Endothelial cell of umbilical vein (primary cell): ENCODE data around the gene DNAJC8. TPM values are rescaled to one million over a fixed set of nuclear protein-coding genes. Genes with fewer than 3 reads are reported as not detected.

ENCODE experiments used
- BruUV-seq: library from RNA; stranded (reverse); fragments of 400-500 nt; replicated peaks from 2 replicates; lab custom pipeline; 2021; lab: Mats Ljungman, UMichigan
- CTCF ChIA-PET: fragments of 300-600, 350-600 bp; sonication (Branson Sonifier 250); formaldehyde crosslinking; loops from one replicate; lab custom pipeline; 2021; ENCODE audit warnings: antibody characterized with exemption, inconsistent platforms; lab: Charles Lee
- POLR2A ChIA-PET: fragments of 300-600, 350-600 bp; sonication (Branson Sonifier 250); formaldehyde crosslinking; loops from one replicate; lab custom pipeline; 2021; ENCODE audit warnings: antibody characterized with exemption, inconsistent platforms; lab: Charles Lee
- DNase-seq: peaks from one replicate; pipeline ENCODE4 v3.0.0-alpha.2; 2011; ENCODE audit warnings: low read depth, low spot score
- FAIRE-seq: peaks from 2 replicates; lab custom pipeline; 2011; peaks lifted over from hg19 to GRCh38; lab: Jason Lieb, UNC
- H2AFZ ChIP-seq: 2 replicates; pipeline ENCODE4 v1.6.0; 2012; ENCODE audit warnings: low read depth, low read length, control low read depth, inconsistent platforms
- H3K27ac ChIP-seq: 2 replicates; pipeline ENCODE4 v1.5.1; 2011; ENCODE audit warnings: low read depth, mild to moderate bottlenecking, control low read depth, low read length, moderate library complexity; ENCODE audit not compliant: insufficient read depth
- H3K27me3 ChIP-seq, 2 experiments: 2 replicates each; pipeline versions ENCODE4 v1.6.0 to v1.6.1; 2011; ENCODE audit warnings: low read length in 2 of 2, mixed read lengths in 1 of 2; ENCODE audit not compliant: control insufficient read depth in 2 of 2, insufficient read depth in 2 of 2
- H3K36me3 ChIP-seq, 2 experiments: 2 replicates in 1 of 2; 3 replicates in 1 of 2; pipeline ENCODE4 v1.5.1; 2011; ENCODE audit warnings: low read length in 2 of 2, mild to moderate bottlenecking in 1 of 2, moderate library complexity in 1 of 2; ENCODE audit not compliant: control insufficient read depth in 2 of 2, insufficient read depth in 2 of 2; ENCODE audit errors: extremely low read depth in 1 of 2
- H3K4me1 ChIP-seq: 3 replicates; pipeline ENCODE4 v1.5.1; 2011; ENCODE audit warnings: mild to moderate bottlenecking, low read length; ENCODE audit not compliant: control insufficient read depth, insufficient read depth; ENCODE audit errors: extremely low read depth
- H3K4me2 ChIP-seq: 2 replicates; pipeline ENCODE4 v1.6.1; 2011; ENCODE audit warnings: low read length, control low read depth, mixed read lengths; ENCODE audit not compliant: insufficient read depth
- H3K4me3 ChIP-seq, 3 experiments: fragments of 200-600 bp in 1 of 3; sonication (generic), shearing (Covaris generic) in 1 of 3; replicated peaks in 1 of 3; 2 replicates each; pipeline ENCODE4 v1.5.1; 2011 to 2016; ENCODE audit warnings: control low read depth in 3 of 3, low read length in 3 of 3, mild to moderate bottlenecking in 2 of 3, inconsistent platforms in 1 of 3, low read depth in 1 of 3, moderate library complexity in 1 of 3; ENCODE audit not compliant: insufficient read depth in 1 of 3
- H3K79me2 ChIP-seq: 2 replicates; pipeline ENCODE4 v1.6.0; 2012; ENCODE audit warnings: low read length, inconsistent platforms; ENCODE audit not compliant: control insufficient read depth, insufficient read depth
- H3K9ac ChIP-seq: replicated peaks from 2 replicates; pipeline ENCODE3; 2011; ENCODE audit warnings: low read length, control low read depth; ENCODE audit not compliant: insufficient read depth; ENCODE audit errors: extremely low read depth
- H3K9me1 ChIP-seq: replicated peaks from 3 replicates; pipeline ENCODE4 v1.6.0; 2011; ENCODE audit warnings: mild to moderate bottlenecking, low read length; ENCODE audit not compliant: control insufficient read depth, insufficient read depth; ENCODE audit errors: extremely low read depth
- H3K9me3 ChIP-seq: replicated peaks from 2 replicates; pipeline ENCODE4 v1.5.1; 2012; ENCODE audit warnings: low read length, inconsistent platforms; ENCODE audit not compliant: control insufficient read depth, insufficient read depth
- H4K20me1 ChIP-seq: replicated peaks from 2 replicates; pipeline ENCODE3; 2011; ENCODE audit warnings: mild to moderate bottlenecking, low read length; ENCODE audit not compliant: control insufficient read depth, insufficient read depth; ENCODE audit errors: extremely low read depth
- CTCF ChIP-seq, 2 donors: IDR thresholded peaks; 1 replicate in 1 of 2; 2 replicates in 1 of 2; pipeline ENCODE4 v1.5.1; 2011; ENCODE audit warnings: low read length in 2 of 2, mild to moderate bottlenecking in 2 of 2, moderate library complexity in 2 of 2, control low read depth in 1 of 2, inconsistent platforms in 1 of 2, low read depth in 1 of 2; ENCODE audit not compliant: insufficient read depth in 1 of 2; ENCODE audit errors: extremely low read depth in 1 of 2
- EZH2 ChIP-seq: IDR thresholded peaks from 2 replicates; pipeline ENCODE4 v1.6.1; 2012; ENCODE audit warnings: borderline replicate concordance, low read depth, mild to moderate bottlenecking, moderate library complexity, low read length, inconsistent platforms; ENCODE audit not compliant: severe bottlenecking
- FOS ChIP-seq: IDR thresholded peaks from 2 replicates; pipeline ENCODE4 v1.6.1; 2011; ENCODE audit warnings: mild to moderate bottlenecking, low read length, moderate library complexity, borderline replicate concordance; ENCODE audit not compliant: insufficient read depth
- GATA2 ChIP-seq: IDR thresholded peaks from 2 replicates; pipeline ENCODE4 v1.7.0; 2011; ENCODE audit warnings: low read depth, mild to moderate bottlenecking, moderate library complexity, mixed read lengths, low read length; ENCODE audit not compliant: insufficient read length, insufficient read depth
- JUN ChIP-seq: IDR thresholded peaks from 2 replicates; pipeline ENCODE4 v1.6.1; 2011; ENCODE audit warnings: borderline replicate concordance, low read depth; ENCODE audit not compliant: insufficient read length, insufficient read depth
- MAX ChIP-seq: IDR thresholded peaks from 2 replicates; pipeline ENCODE4 v1.6.1; 2011; ENCODE audit not compliant: insufficient read depth, insufficient read length
- MYC ChIP-seq: IDR thresholded peaks from one replicate; pipeline ENCODE4 v1.6.1; 2011; ENCODE audit warnings: mild to moderate bottlenecking, low read depth, low read length
- POLR2A ChIP-seq: IDR thresholded peaks from 2 replicates; pipeline ENCODE4 v1.6.1; 2012; ENCODE audit warnings: low read depth, mild to moderate bottlenecking, control low read depth, low read length
- POLR2AphosphoS5 ChIP-seq: IDR thresholded peaks from 2 replicates; pipeline ENCODE4 v1.6.1; 2012; ENCODE audit warnings: low read depth, mild to moderate bottlenecking, control low read depth, low read length, moderate library complexity; ENCODE audit not compliant: insufficient read depth
- dilution Hi-C: fragments of 300-500 bp; cut with MboI; formaldehyde crosslinking; loops from one replicate; pipeline ENCODE4 v1.15.0; 2019; ENCODE audit warnings: low sequenced_read_pairs; ENCODE audit not compliant: extremely low pct_ligation_motif_present
- intact Hi-C: fragments of 100-400 bp; cut with micrococcal nuclease; formaldehyde crosslinking; loops from one replicate; pipeline ENCODE4 v1.10.0; 2022
- polyA plus RNA-seq, 4 experiments: library from polyadenylated mRNA; depleted of rRNA in 3 of 4; stranded (reverse) in 3 of 4; unstranded in 1 of 4; fragments of >200 nt; gene quantifications; 2 replicates each; pipeline versions ENCODE4 v1.2.1 to v1.2.3, GENCODE V29; 2011 to 2012; ENCODE audit warnings: missing spikeins in 1 of 4
- total RNA-seq: library from RNA; stranded (reverse); gene quantifications from 2 replicates; pipeline ENCODE4 v1.2.3, GENCODE V29; 2021

The DNAJC8 gene
- total and polyA plus RNA-seq, 2 donors (not counting 3 experiments of a cell fraction or from before 2014, with no cell fraction given), result 71.0 to 106 TPM

DNA sequence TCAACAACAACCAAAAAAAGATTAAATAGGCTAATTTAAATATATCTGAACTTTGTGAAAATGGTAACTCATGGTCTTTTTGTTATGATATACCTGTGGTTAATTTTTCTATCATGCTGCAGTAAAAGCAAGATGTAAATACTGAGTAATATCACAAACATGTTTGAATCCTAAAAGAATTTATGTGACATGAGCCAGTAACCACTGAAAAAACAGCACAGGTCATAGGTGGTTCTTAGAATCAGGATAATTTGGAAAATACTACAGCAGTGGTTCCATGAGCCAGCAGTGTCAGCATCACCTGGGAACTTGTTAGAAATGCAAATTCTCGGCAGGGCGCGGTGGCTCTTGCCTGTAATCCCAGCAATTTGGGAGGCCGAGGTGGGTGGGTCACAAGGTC lies 7.2 kb upstream of the DNAJC8 start:
- POLR2A ChIA-PET, result no interaction called here
- FAIRE-seq, result no peak
- dilution Hi-C loops, result no loop called here

More for the DNA sequence above, 7.2 kb upstream of the DNAJC8 start:
- Histone ChIP-seq H3K36me3 (peaks cover 0 to 4% of the 10 kb centered on the region in 2 experiments), H3K9me1 (no peaks in the 10 kb centered on the region), H3K9ac (no peak overlapping the region), H2AFZ (no peak overlapping the region), H3K27ac (no peak overlapping the region), H3K4me2 (no peak overlapping the region), H3K4me3 (no peak overlapping the region), H3K9me3 (no peaks in the 10 kb centered on the region), H3K27me3 (no peaks in the 10 kb centered on the region), H4K20me1 (no peaks in the 10 kb centered on the region), H3K79me2 (peaks cover 18% of the 10 kb centered on the region), H3K4me1 (peaks cover 19% of the 10 kb centered on the region)
- no peak for DNase-seq
- BruUV-seq, result no TSS peak
- TF ChIP-seq POLR2AphosphoS5 (no peak), JUN (no peak), MAX (no peak), EZH2 (no peak), CTCF (IDR thresholded peaks at IDR 0.05; ENCODE audit: extremely low read depth in 1 of 2, insufficient read depth in 1 of 2, low read depth in 1 of 2, low read length in 2 of 2) (no peak), FOS (no peak), GATA2 (no peak), POLR2A (no peak), MYC (no peak)
- CTCF ChIA-PET, result no interaction called here
- intact Hi-C loops, result no loop called here
